Keratinocyte (primary cell): ENCODE results near the gene SAE1. TPM values are rescaled to one million over a fixed set of nuclear protein-coding genes. Genes with fewer than 3 reads are reported as not detected.

Experiments
- DNase-seq: peaks from one replicate; pipeline ENCODE4 v3.0.0-alpha.2; 2011; ENCODE audit warnings: low read depth, missing footprints, low spot score
- FAIRE-seq: peaks from 2 replicates; lab custom pipeline; 2011; peaks lifted over from hg19 to GRCh38; lab: Jason Lieb, UNC
- H2AFZ ChIP-seq: 2 replicates; pipeline ENCODE4 v1.6.0; 2012; ENCODE audit warnings: low read length, control low read depth, inconsistent platforms; ENCODE audit not compliant: control insufficient read depth
- H3K27ac ChIP-seq: 2 replicates; pipeline ENCODE4 v1.5.1; 2011; ENCODE audit warnings: low read length; ENCODE audit not compliant: control insufficient read depth, insufficient read depth
- H3K27me3 ChIP-seq: 3 replicates; pipeline ENCODE4 v1.6.0; 2011; ENCODE audit warnings: low read length; ENCODE audit not compliant: control insufficient read depth, insufficient read depth; ENCODE audit errors: extremely low read depth
- H3K36me3 ChIP-seq, 2 experiments: 2 replicates in 1 of 2; 3 replicates in 1 of 2; pipeline ENCODE4 v1.5.1; 2011; ENCODE audit warnings: low read length in 2 of 2, mild to moderate bottlenecking in 1 of 2; ENCODE audit not compliant: control insufficient read depth in 2 of 2, insufficient read depth in 2 of 2; ENCODE audit errors: extremely low read depth in 1 of 2
- H3K4me1 ChIP-seq: 3 replicates; pipeline ENCODE4 v1.5.1; 2011; ENCODE audit warnings: low read length; ENCODE audit not compliant: control insufficient read depth, insufficient read depth; ENCODE audit errors: extremely low read depth
- H3K4me2 ChIP-seq: 3 replicates; pipeline ENCODE4 v1.6.0; 2011; ENCODE audit warnings: low read depth, low read length; ENCODE audit not compliant: control insufficient read depth, insufficient read depth; ENCODE audit errors: extremely low read depth
- H3K4me3 ChIP-seq, 3 experiments: fragments of 200-600 bp in 1 of 3; sonication (generic) in 1 of 3; 2 replicates in 2 of 3; 3 replicates in 1 of 3; pipeline ENCODE4 v1.5.1; 2011 to 2016; ENCODE audit warnings: low read length in 3 of 3, mild to moderate bottlenecking in 3 of 3, control low read depth in 2 of 3, inconsistent platforms in 1 of 3, low read depth in 1 of 3, mixed read lengths in 1 of 3, mixed run types in 1 of 3, moderate library complexity in 1 of 3; ENCODE audit not compliant: control insufficient read depth in 2 of 3, insufficient read depth in 2 of 3; ENCODE audit errors: extremely low read depth in 1 of 3
- H3K79me2 ChIP-seq: 2 replicates; pipeline ENCODE4 v1.6.0; 2012; ENCODE audit warnings: low read length; ENCODE audit not compliant: control insufficient read depth, insufficient read depth
- H3K9ac ChIP-seq: 3 replicates; pipeline ENCODE4 v1.6.0; 2011; ENCODE audit warnings: low read length; ENCODE audit not compliant: control insufficient read depth, insufficient read depth; ENCODE audit errors: extremely low read depth
- H3K9me1 ChIP-seq: 3 replicates; pipeline ENCODE4 v1.6.0; 2011; ENCODE audit warnings: low read length; ENCODE audit not compliant: control insufficient read depth, insufficient read depth; ENCODE audit errors: extremely low read depth
- H3K9me3 ChIP-seq: 2 replicates; pipeline ENCODE4 v1.5.1; 2012; ENCODE audit warnings: low read depth, low read length; ENCODE audit not compliant: control insufficient read depth
- H4K20me1 ChIP-seq: 3 replicates; pipeline ENCODE4 v1.6.0; 2011; ENCODE audit warnings: low read length; ENCODE audit not compliant: control insufficient read depth, insufficient read depth; ENCODE audit errors: extremely low read depth
- CTCF ChIP-seq, 3 experiments: IDR thresholded peaks in 1 of 3; conservative IDR thresholded peaks in 1 of 3; optimal IDR thresholded peaks in 1 of 3; 2 replicates in 2 of 3; 3 replicates in 1 of 3; pipeline versions ENCODE3 to v1.5.1; 2011; ENCODE audit warnings: low read length in 3 of 3, mild to moderate bottlenecking in 3 of 3, moderate library complexity in 2 of 3, control low read depth in 1 of 3, inconsistent platforms in 1 of 3; ENCODE audit not compliant: insufficient read depth in 2 of 3; ENCODE audit errors: extremely low read depth in 1 of 3
- EZH2 ChIP-seq: IDR thresholded peaks from one replicate; pipeline ENCODE4 v1.6.1; 2012; ENCODE audit warnings: inconsistent platforms, mild to moderate bottlenecking, low read length, moderate library complexity
- dilution Hi-C: fragments of 300-500 bp; cut with MboI; formaldehyde crosslinking; loops from one replicate; pipeline ENCODE4 v1.7.0; 2020; ENCODE audit warnings: low sequenced_read_pairs; ENCODE audit not compliant: extremely low pct_ligation_motif_present
- polyA plus RNA-seq, 5 experiments: library from polyadenylated mRNA; depleted of rRNA in 3 of 5; stranded (reverse) in 3 of 5; stranded (forward) in 1 of 5; unstranded in 1 of 5; fragments of >200 nt; gene quantifications; 1 replicate in 1 of 5; 2 replicates in 3 of 5; 3 replicates in 1 of 5; pipeline versions ENCODE4 v1.2.1 to v1.2.3, GENCODE V29; 2011 to 2012; ENCODE audit warnings: missing spikeins in 2 of 5, low read depth in 1 of 5, low replicate concordance in 1 of 5

The SAE1 gene
- polyA plus RNA-seq, 1 donor (not counting 4 experiments of a cell fraction or from before 2014, with no cell fraction given): 102 TPM

DNA sequence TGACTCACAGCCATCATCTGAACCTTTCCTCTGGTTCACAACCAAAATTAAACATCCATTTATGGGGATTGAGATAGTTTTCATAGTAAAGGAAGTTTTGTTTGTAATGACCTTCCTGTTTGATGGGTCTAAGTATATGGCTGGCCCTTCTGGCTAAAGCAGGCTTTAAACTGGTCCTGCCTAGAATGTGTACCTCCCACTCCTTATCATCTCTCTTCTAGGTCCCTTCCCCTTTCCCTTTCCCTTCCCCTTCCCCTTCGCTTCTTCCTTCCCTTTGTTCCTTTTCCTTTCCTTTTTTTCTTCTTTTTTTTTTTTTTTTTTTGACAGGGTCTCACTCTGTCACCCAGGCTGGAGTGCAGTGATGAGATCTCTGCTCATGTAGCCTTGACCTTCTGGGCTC, 64.8 kb downstream of the SAE1 start:
- H4K20me1 ChIP-seq: no peaks in the 10 kb centered on the region
- no peaks in the 10 kb centered on the region for H3K27me3 ChIP-seq
- H3K9ac ChIP-seq: no peak overlapping the region
- no peak for TF ChIP-seq CTCF (optimal IDR thresholded peaks at IDR 0.05 in 1 of 3, IDR thresholded peaks at IDR 0.05 in 1 of 3, conservative IDR thresholded peaks at IDR 0.05 in 1 of 3; ENCODE audit: extremely low read depth in 1 of 3, insufficient read depth in 2 of 3, low read length in 3 of 3)
- no peak for TF ChIP-seq EZH2
- no peak overlapping the region for H3K27ac ChIP-seq
- H3K4me3 ChIP-seq: no peak overlapping the region
- DNase-seq (no peak), FAIRE-seq (no peak)
- no peaks in the 10 kb centered on the region for H3K4me1 ChIP-seq
- H3K79me2 ChIP-seq: peaks cover 2% of the 10 kb centered on the region
- H2AFZ ChIP-seq: no peak overlapping the region
- peaks cover 7 to 22% of the 10 kb centered on the region in 2 experiments for H3K36me3 ChIP-seq
- no peaks in the 10 kb centered on the region for H3K9me1 ChIP-seq
- H3K4me2 ChIP-seq: no peak overlapping the region
- no peaks in the 10 kb centered on the region for H3K9me3 ChIP-seq
- dilution Hi-C loops: no loop called here

DNA sequence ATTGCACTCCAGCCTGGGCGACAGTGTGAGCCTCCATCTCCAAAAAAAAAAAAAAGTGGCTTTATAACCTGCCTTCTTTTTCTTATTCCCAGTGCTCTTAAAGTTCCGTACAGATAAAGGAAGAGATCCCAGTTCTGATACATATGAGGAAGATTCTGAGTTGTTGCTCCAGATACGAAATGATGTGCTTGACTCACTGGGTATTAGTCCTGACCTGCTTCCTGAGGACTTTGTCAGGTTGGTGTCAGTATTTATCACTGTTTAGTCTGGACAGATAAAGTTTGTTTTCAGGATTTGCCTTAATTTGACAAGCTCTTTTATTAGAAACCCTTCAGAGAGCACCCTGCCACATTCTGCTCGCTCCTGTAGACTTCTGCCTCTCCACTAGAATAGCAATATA, 66.5 kb downstream of the SAE1 start:
- DNase-seq (no peak), FAIRE-seq (no peak)
- no peak overlapping the region for H3K4me2 ChIP-seq
- H3K4me1 ChIP-seq: no peaks in the 10 kb centered on the region
- H3K9me1 ChIP-seq: no peaks in the 10 kb centered on the region
- H3K79me2 ChIP-seq: no peaks in the 10 kb centered on the region
- H3K27ac ChIP-seq: no peak overlapping the region
- no peaks in the 10 kb centered on the region for H3K27me3 ChIP-seq
- no peaks in the 10 kb centered on the region for H3K9me3 ChIP-seq
- TF ChIP-seq EZH2: no peak
- no peak for TF ChIP-seq CTCF (optimal IDR thresholded peaks at IDR 0.05 in 1 of 3, IDR thresholded peaks at IDR 0.05 in 1 of 3, conservative IDR thresholded peaks at IDR 0.05 in 1 of 3; ENCODE audit: extremely low read depth in 1 of 3, insufficient read depth in 2 of 3, low read length in 3 of 3)
- no peak overlapping the region for H3K4me3 ChIP-seq
- peaks cover 7 to 22% of the 10 kb centered on the region in 2 experiments for H3K36me3 ChIP-seq
- H4K20me1 ChIP-seq: no peaks in the 10 kb centered on the region
- no peak overlapping the region for H3K9ac ChIP-seq
- dilution Hi-C loops: no loop called here
- H2AFZ ChIP-seq: no peak overlapping the region
